IMR-90 (cell line): ENCODE results near the gene CTAGE8. TPM values are rescaled to one million over a fixed set of nuclear protein-coding genes. Genes with fewer than 3 reads are reported as not detected.
"Not testable (repeated sequence)": the region's sequence is repeated elsewhere in the genome, so short reads cannot be mapped to it uniquely, and the experiment has no call there.

Source experiments
- ATAC-seq: fragments of 200-7000 bp; cut with Tn5 transposase; 2 replicates; pipeline ENCODE4 v1.9.1; 2020; ENCODE audit warnings: low read depth, mild to moderate bottlenecking, moderate library complexity
- BruUV-seq: library from RNA; stranded (reverse); fragments of 400-500 nt; replicated peaks from 2 replicates; lab custom pipeline; 2021; lab: Mats Ljungman, UMichigan
- CTCF ChIA-PET: fragments of 300-600 bp; formaldehyde crosslinking; extraction: SDS; loops from one replicate; lab custom pipeline; 2021; ENCODE audit warnings: antibody characterized with exemption; lab: Yijun Ruan, JAX
- POLR2A ChIA-PET: fragments of 300-600 bp; sonication (Branson Sonifier 250); formaldehyde crosslinking; loops from one replicate; lab custom pipeline; 2022; ENCODE audit warnings: antibody characterized with exemption; ENCODE audit not compliant: unreplicated experiment; lab: Charles Lee
- DNase-seq: peaks from one replicate; pipeline ENCODE4 v3.0.0; 2013
- H2AFZ ChIP-seq: replicated peaks from 2 replicates; pipeline ENCODE3; 2013; ENCODE audit warnings: low read length, mild to moderate bottlenecking; ENCODE audit not compliant: poor library complexity
- H2AK5ac ChIP-seq: 2 replicates; pipeline ENCODE4 v1.6.1; 2013; ENCODE audit warnings: low read depth, low read length, inconsistent platforms
- H2AK9ac ChIP-seq: replicated peaks from 2 replicates; pipeline ENCODE3; 2013; ENCODE audit warnings: mild to moderate bottlenecking, low read depth, low read length, moderate library complexity; ENCODE audit not compliant: poor library complexity
- H2BK120ac ChIP-seq: 2 replicates; pipeline ENCODE4 v1.6.1; 2013; ENCODE audit warnings: low read depth, low read length, inconsistent platforms
- H2BK15ac ChIP-seq: 3 replicates; pipeline ENCODE4 v1.6.1; 2013; ENCODE audit warnings: low read depth, low read length, inconsistent platforms
- H2BK20ac ChIP-seq: 2 replicates; pipeline ENCODE4 v1.6.1; 2013; ENCODE audit warnings: low read depth, mild to moderate bottlenecking, inconsistent platforms, low read length, moderate library complexity
- H2BK5ac ChIP-seq: 2 replicates; pipeline ENCODE4 v1.6.1; 2013; ENCODE audit warnings: mild to moderate bottlenecking, low read depth, low read length, inconsistent platforms; ENCODE audit not compliant: poor library complexity, severe bottlenecking
- H3K14ac ChIP-seq: replicated peaks from 2 replicates; pipeline ENCODE4 v1.6.1; 2013; ENCODE audit warnings: low read depth, low read length, inconsistent platforms
- H3K18ac ChIP-seq: 2 replicates; pipeline ENCODE4 v1.6.1; 2013; ENCODE audit warnings: low read depth, low read length, control low read depth
- H3K23ac ChIP-seq: 2 replicates; pipeline ENCODE4 v1.6.1; 2013; ENCODE audit warnings: low read depth, low read length, inconsistent platforms
- H3K27ac ChIP-seq: 2 replicates; pipeline ENCODE4 v1.5.1; 2013; ENCODE audit warnings: mild to moderate bottlenecking, control low read depth, low read length; ENCODE audit not compliant: insufficient read depth
- H3K27me3 ChIP-seq: 2 replicates; pipeline ENCODE4 v1.6.1; 2013; ENCODE audit warnings: low read length; ENCODE audit not compliant: control insufficient read depth, insufficient read depth
- H3K36me3 ChIP-seq: 2 replicates; pipeline ENCODE4 v1.6.1; 2013; ENCODE audit warnings: low read length, mixed read lengths; ENCODE audit not compliant: control insufficient read depth, insufficient read depth
- H3K4ac ChIP-seq: 2 replicates; pipeline ENCODE4 v1.6.1; 2013; ENCODE audit warnings: low read depth, low read length, inconsistent platforms
- H3K4me1 ChIP-seq: 2 replicates; pipeline ENCODE4 v1.6.1; 2013; ENCODE audit warnings: low read length, mixed read lengths; ENCODE audit not compliant: control insufficient read depth, insufficient read depth
- H3K4me2 ChIP-seq: 2 replicates; pipeline ENCODE4 v1.6.1; 2013; ENCODE audit warnings: low read depth, mild to moderate bottlenecking, control low read depth, low read length, moderate library complexity
- H3K4me3 ChIP-seq: 2 replicates; pipeline ENCODE4 v1.5.1; 2013; ENCODE audit warnings: low read depth, mild to moderate bottlenecking, control low read depth, low read length, moderate library complexity; ENCODE audit not compliant: insufficient read depth
- H3K56ac ChIP-seq: 2 replicates; pipeline ENCODE4 v1.6.1; 2013; ENCODE audit warnings: low read length, inconsistent platforms; ENCODE audit not compliant: insufficient read depth; ENCODE audit errors: extremely low read depth
- H3K79me1 ChIP-seq, 2 experiments: 2 replicates each; pipeline ENCODE4 v1.6.1; 2013; ENCODE audit warnings: low read length in 2 of 2, inconsistent platforms in 1 of 2, low read depth in 1 of 2
- H3K9ac ChIP-seq: 2 replicates; pipeline ENCODE4 v1.6.1; 2013; ENCODE audit warnings: low read depth, low read length, control low read depth
- H3K9me1 ChIP-seq: 2 replicates; pipeline ENCODE4 v1.6.1; 2013; ENCODE audit warnings: low read length, inconsistent platforms; ENCODE audit not compliant: insufficient read depth
- H3K9me3 ChIP-seq: 2 replicates; pipeline ENCODE4 v1.6.1; 2013; ENCODE audit warnings: low read length; ENCODE audit not compliant: control insufficient read depth, insufficient read depth
- H4K20me1 ChIP-seq: 2 replicates; pipeline ENCODE4 v1.6.1; 2013; ENCODE audit warnings: low read length, inconsistent platforms; ENCODE audit not compliant: insufficient read depth
- H4K5ac ChIP-seq: 2 replicates; pipeline ENCODE4 v1.6.1; 2013; ENCODE audit warnings: mild to moderate bottlenecking, low read depth, low read length, control low read depth
- H4K8ac ChIP-seq, 2 experiments: 2 replicates each; pipeline ENCODE4 v1.6.1; 2013; ENCODE audit warnings: low read depth in 2 of 2, low read length in 2 of 2, control low read depth in 1 of 2, inconsistent platforms in 1 of 2
- H4K91ac ChIP-seq: 2 replicates; pipeline ENCODE4 v1.6.1; 2013; ENCODE audit warnings: low read depth, low read length, inconsistent platforms; ENCODE audit not compliant: insufficient read depth
- WGBS, 2 experiments: methylation state at CpG; one replicate each; pipeline versions ENCODE4 v1.1.5 to v1.1.7; 2013; ENCODE audit warnings: missing lambda C conversion rate in 2 of 2; ENCODE audit not compliant: insufficient read length in 1 of 2; ENCODE audit errors: extremely low coverage in 2 of 2; 5-methylcytosine and 5-hydroxymethylcytosine counted together
- dilution Hi-C: fragments of 300-500 bp; cut with HindIII; formaldehyde crosslinking; loops from one replicate; pipeline ENCODE4 v1.14.3; 2018; ENCODE audit warnings: low sequenced_read_pairs; ENCODE audit not compliant: unreplicated experiment
- in situ Hi-C: fragments of 300-500 bp; cut with MboI; formaldehyde crosslinking; loops from 3 replicates; pipeline ENCODE4 v1.14.3; 2019; ENCODE audit warnings: low sequenced_read_pairs, inconsistent platforms, mixed read lengths
- intact Hi-C: fragments of 100-400 bp; cut with micrococcal nuclease; formaldehyde crosslinking; loops from 2 replicates; pipeline ENCODE4 v1.10.0; 2022
- polyA plus RNA-seq, 3 experiments: library from polyadenylated mRNA; depleted of rRNA; stranded (reverse); fragments of >200 nt; gene quantifications; 2 replicates each; pipeline ENCODE4 v1.2.3, GENCODE V29; 2012; ENCODE audit warnings: low replicate concordance in 1 of 3
- total RNA-seq: library from RNA; depleted of rRNA; stranded (reverse); fragments of >200 nt; gene quantifications from 2 replicates; pipeline ENCODE4 v1.2.3, GENCODE V29; 2012

The CTAGE8 gene
- total and polyA plus RNA-seq, 2 of the 4 experiments (the other 2 are of a cell fraction) = not detected

DNA sequence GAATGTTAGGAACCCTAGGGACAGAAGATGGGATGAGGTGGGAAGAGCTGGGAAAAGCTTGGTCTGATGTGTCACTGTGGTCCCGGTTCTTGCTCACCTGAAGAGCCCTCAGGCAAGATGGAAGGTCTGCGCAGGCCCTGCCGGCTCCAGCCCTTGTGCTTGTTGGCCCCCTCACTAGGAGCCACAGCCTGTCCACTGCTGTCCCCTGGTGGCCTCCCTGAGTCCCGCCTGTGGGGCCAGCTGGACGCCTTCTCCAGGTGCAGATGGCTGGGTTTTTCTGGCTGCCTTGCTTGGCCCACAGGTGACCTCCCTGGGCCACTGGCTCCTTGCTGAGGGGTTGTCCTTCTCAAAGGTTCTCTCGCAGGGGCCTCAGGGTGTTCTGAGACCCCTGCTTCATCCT lies 14.6 kb upstream of the CTAGE8 start:
- no CpG with 5 or more reads among the region's 6 CpGs for WGBS, 2 experiments
- dilution Hi-C loops, H3K23ac ChIP-seq, in situ Hi-C loops, H3K9me1 ChIP-seq, H2AK9ac ChIP-seq, H4K5ac ChIP-seq, POLR2A ChIA-PET, H4K8ac ChIP-seq, H2BK20ac ChIP-seq, H2AFZ ChIP-seq, H3K27ac ChIP-seq, H3K79me1 ChIP-seq, DNase-seq, H3K27me3 ChIP-seq, H3K9ac ChIP-seq, H3K56ac ChIP-seq, H3K4me2 ChIP-seq, H3K36me3 ChIP-seq, H2BK15ac ChIP-seq, H2AK5ac ChIP-seq, ATAC-seq, H4K91ac ChIP-seq, CTCF ChIA-PET, H3K4me3 ChIP-seq, BruUV-seq, intact Hi-C loops, H2BK5ac ChIP-seq, H3K4ac ChIP-seq, H4K20me1 ChIP-seq, H3K4me1 ChIP-seq, H2BK120ac ChIP-seq, H3K9me3 ChIP-seq, H3K14ac ChIP-seq, H3K18ac ChIP-seq: not testable (repeated sequence)

DNA sequence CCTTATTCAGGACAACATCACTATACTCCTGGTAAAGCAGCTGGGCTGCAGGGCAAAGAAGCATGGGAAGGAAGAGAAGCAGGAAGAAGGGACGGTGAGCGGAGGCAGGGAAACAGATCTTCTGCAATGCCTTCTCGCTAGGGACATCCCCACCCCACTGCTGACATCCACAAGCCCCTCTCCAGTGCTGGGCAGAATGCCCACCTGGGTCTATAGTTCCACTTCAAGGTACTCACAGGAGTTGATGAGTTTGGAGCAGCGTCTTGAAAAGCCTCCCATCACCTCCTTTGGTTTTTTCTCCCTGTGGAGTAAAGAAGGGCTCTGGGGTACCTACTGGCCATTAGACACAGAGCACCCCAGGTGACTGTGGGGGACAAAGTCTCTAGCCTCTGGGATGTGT lies 13.4 kb upstream of the CTAGE8 start:
- H3K9me3 ChIP-seq, H3K9me1 ChIP-seq, H2BK20ac ChIP-seq, H3K18ac ChIP-seq, POLR2A ChIA-PET, H2AK5ac ChIP-seq, H2BK120ac ChIP-seq, H3K23ac ChIP-seq, dilution Hi-C loops, H2AK9ac ChIP-seq, H4K5ac ChIP-seq, H3K36me3 ChIP-seq, H4K91ac ChIP-seq, H3K79me1 ChIP-seq, in situ Hi-C loops, H3K56ac ChIP-seq, H3K4ac ChIP-seq, BruUV-seq, H2BK15ac ChIP-seq, H3K4me1 ChIP-seq, H3K4me2 ChIP-seq, H3K14ac ChIP-seq, H4K8ac ChIP-seq, DNase-seq, H3K27me3 ChIP-seq, H2AFZ ChIP-seq, intact Hi-C loops, H3K9ac ChIP-seq, CTCF ChIA-PET, H2BK5ac ChIP-seq, H3K27ac ChIP-seq, H3K4me3 ChIP-seq, ATAC-seq, H4K20me1 ChIP-seq: not testable (repeated sequence)
- no CpG with 5 or more reads among the region's 4 CpGs for WGBS, 2 experiments
